Prostate gland (tissue), 2 donors: ENCODE results near the gene CTNND1.

Source experiments
- CTCF ChIP-seq, 4 experiments: fragments of 200-600 bp in 2 of 4; fragments of 450-650 bp in 2 of 4; sonication (generic) in 2 of 4; IDR thresholded peaks; 1 replicate in 3 of 4; 2 replicates in 1 of 4; pipeline ENCODE4 v1.5.1; 2016 to 2019; ENCODE audit warnings: antibody characterized with exemption in 4 of 4, mild to moderate bottlenecking in 2 of 4, moderate library complexity in 2 of 4
- POLR2A ChIP-seq: fragments of 450-650 bp; IDR thresholded peaks from one replicate; pipeline ENCODE4 v1.6.1; 2016; ENCODE audit warnings: antibody characterized with exemption, mild to moderate bottlenecking
- POLR2AphosphoS5 ChIP-seq: sonication (generic); formaldehyde crosslinking; IDR thresholded peaks from one replicate; pipeline ENCODE4 v1.6.1; 2017; ENCODE audit warnings: antibody characterized with exemption

- no peak for TF ChIP-seq CTCF (IDR thresholded peaks at IDR 0.05)
- no peak for TF ChIP-seq POLR2AphosphoS5
- no peak for TF ChIP-seq POLR2A
Observed at GRCh38 chr11:57729479-57729878, 32.1 kb upstream of the CTNND1 start.
